Body of pancreas (tissue), 4 donors: ENCODE data around the gene PCSK9. TPM values are rescaled to one million over a fixed set of nuclear protein-coding genes. Genes with fewer than 3 reads are reported as not detected.

Source experiments
- ATAC-seq: fragments of 150-250 bp; one replicate; pipeline ENCODE4 v1.9.1; 2016
- DNase-seq, 4 donors: peaks; one replicate each; pipeline ENCODE4 v3.0.0-alpha.2; 2019
- H3K27ac ChIP-seq, 4 donors: fragments of 200-600 bp; sonication (generic); 1 replicate in 3 of 4; 2 replicates in 1 of 4; pipeline versions ENCODE4 v1.5.1 to v1.6.1; 2016 to 2019; ENCODE audit warnings: mild to moderate bottlenecking in 1 of 4, mixed read lengths in 1 of 4, moderate library complexity in 1 of 4
- H3K27me3 ChIP-seq, 2 donors: fragments of 200-600 bp; sonication (generic); one replicate each; pipeline ENCODE4 v1.6.0; 2016; ENCODE audit warnings: mild to moderate bottlenecking in 1 of 2
- H3K36me3 ChIP-seq, 2 donors: fragments of 200-600 bp; sonication (generic); replicated peaks in 1 of 2; 2 replicates each; pipeline ENCODE4 v1.5.1; 2016; ENCODE audit warnings: low read depth in 2 of 2; ENCODE audit not compliant: insufficient read depth in 1 of 2
- H3K4me1 ChIP-seq: fragments of 200-600 bp; sonication (generic); one replicate; pipeline ENCODE4 v1.6.0; 2016
- H3K4me3 ChIP-seq, 2 donors: fragments of 200-600 bp; sonication (generic); 1 replicate in 1 of 2; 2 replicates in 1 of 2; pipeline ENCODE4 v1.5.1; 2016 to 2019
- H3K9me3 ChIP-seq, 3 donors: fragments of 200-600 bp; sonication (generic); 1 replicate in 2 of 3; 2 replicates in 1 of 3; pipeline ENCODE4 v1.5.1; 2016
- CTCF ChIP-seq, 7 experiments: fragments of 450-650 bp in 4 of 7; fragments of 200-600 bp in 3 of 7; sonication (generic) in 3 of 7; IDR thresholded peaks; one replicate each; pipeline ENCODE4 v1.5.1; 2016 to 2019; ENCODE audit warnings: antibody characterized with exemption in 7 of 7
- POLR2A ChIP-seq, 3 donors: fragments of 450-650 bp; IDR thresholded peaks; one replicate each; pipeline ENCODE4 v1.6.1; 2016; ENCODE audit warnings: antibody characterized with exemption in 3 of 3, mild to moderate bottlenecking in 2 of 3
- WGBS, 2 donors: methylation state at CpG; one replicate each; pipeline ENCODE4 v1.1.5; 2017; 5-methylcytosine and 5-hydroxymethylcytosine counted together
- intact Hi-C: fragments of 100-400 bp; cut with DNase I; formaldehyde crosslinking; loops from one replicate; pipeline ENCODE4 v1.15.1; 2023
- total RNA-seq, 2 donors: library from RNA; depleted of rRNA; stranded (reverse); fragments of >200 nt; gene quantifications; one replicate each; pipeline ENCODE4 v1.1.0, GENCODE V29; 2016

PCSK9 gene
- total RNA-seq, 2 donors from 2014 or later = 6.0 to 13.8 TPM

GRCh38 chr1:55061000-55061705, 21.8 kb downstream of the PCSK9 start:
- intact Hi-C loops = no loop called here
- no peak for DNase-seq
- no peak for ATAC-seq
- Histone ChIP-seq H3K4me1 (no peaks in the 10 kb centered on the region), H3K9me3 (no peaks in the 10 kb centered on the region), H3K36me3 (no peaks in the 10 kb centered on the region), H3K4me3 (no peak overlapping the region), H3K27ac (no peak overlapping the region), H3K27me3 (no peaks in the 10 kb centered on the region)
- 60 to 86% methylated on average over 3 to 13 of the region's 13 CpGs for WGBS, 2 donors
- TF ChIP-seq CTCF (IDR thresholded peaks at IDR 0.05) (no peak), POLR2A (IDR thresholded peaks at IDR 0.05) (no peak)

- Histone ChIP-seq H3K27ac (no peak overlapping the region), H3K9me3 (no peaks in the 10 kb centered on the region), H3K4me1 (no peaks in the 10 kb centered on the region), H3K36me3 (no peaks in the 10 kb centered on the region), H3K4me3 (no peak overlapping the region), H3K27me3 (no peaks in the 10 kb centered on the region)
- WGBS, 2 donors = 71 to 79% methylated on average over 4 of the region's 4 CpGs
- TF ChIP-seq CTCF (IDR thresholded peaks at IDR 0.05) (no peak), POLR2A (IDR thresholded peaks at IDR 0.05) (no peak)
- no peak for DNase-seq
- intact Hi-C loops = no loop called here
- no peak for ATAC-seq
Observed at GRCh38 chr1:55061706-55062321, 22.5 kb downstream of the PCSK9 start.

- ATAC-seq (no peak), DNase-seq (no peak)
- TF ChIP-seq CTCF (IDR thresholded peaks at IDR 0.05) = no peak
- H3K27me3 ChIP-seq = no peaks in the 10 kb centered on the region
- intact Hi-C loops = no loop called here
- 93 to 95% methylated on average over 16 to 29 of the region's 29 CpGs for WGBS, 2 donors
- H3K4me3 ChIP-seq = no peak overlapping the region
- H3K4me1 ChIP-seq = no peaks in the 10 kb centered on the region
- no peak overlapping the region for H3K27ac ChIP-seq
- no peaks in the 10 kb centered on the region for H3K9me3 ChIP-seq
- no peaks in the 10 kb centered on the region for H3K36me3 ChIP-seq
Observed at GRCh38 chr1:55062801-55063576, 23.6 kb downstream of the PCSK9 start.

GRCh38 chr1:55063577-55063942, 24.2 kb downstream of the PCSK9 start:
- WGBS, 2 donors = 57 to 74% methylated on average over 5 to 9 of the region's 9 CpGs
- H3K27me3 ChIP-seq = no peaks in the 10 kb centered on the region
- no peaks in the 10 kb centered on the region for H3K36me3 ChIP-seq
- H3K4me3 ChIP-seq = no peak overlapping the region
- H3K4me1 ChIP-seq = no peaks in the 10 kb centered on the region
- H3K27ac ChIP-seq = no peak overlapping the region
- ATAC-seq (no peak), DNase-seq (no peak)
- TF ChIP-seq POLR2A (IDR thresholded peaks at IDR 0.05) (no peak), CTCF (IDR thresholded peaks at IDR 0.05) (no peak)
- intact Hi-C loops = no loop called here
- no peaks in the 10 kb centered on the region for H3K9me3 ChIP-seq
